ENCODE measurements around the gene DACH1. TPM values are rescaled to one million over a fixed set of nuclear protein-coding genes. Genes with fewer than 3 reads are reported as not detected.

The DACH1 gene
- total RNA-seq, 2 experiments from 2014 or later, result not detected

DNA sequence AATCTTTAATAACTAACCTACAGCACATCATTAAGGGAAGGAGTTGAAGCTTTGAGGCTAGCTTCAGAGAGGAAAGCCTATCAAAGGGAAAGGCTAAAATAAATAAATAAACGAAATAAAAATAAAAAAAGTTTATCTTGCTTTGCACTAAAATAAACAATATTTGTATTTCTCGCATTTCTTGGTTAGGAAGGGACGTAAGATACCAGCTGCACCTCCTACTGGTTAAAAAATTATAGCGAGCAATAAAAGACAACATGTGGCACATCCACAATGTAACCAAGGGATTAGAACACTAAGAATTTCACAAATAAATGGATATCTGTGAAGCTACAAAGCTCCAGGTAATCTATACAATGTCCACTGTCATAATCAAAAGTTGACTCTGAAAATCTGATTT lies 194.5 kb downstream of the DACH1 start:
- intact Hi-C loops (cut with micrococcal nuclease; ENCODE audit: unreplicated experiment), result no loop called here
- Histone ChIP-seq H3K4me2 (ENCODE audit: low read length) (no peak overlapping the region), H3K9me3 (ENCODE audit: low read length) (no peaks in the 10 kb centered on the region), H4K20me1 (ENCODE audit: insufficient read depth, low read length) (no peaks in the 10 kb centered on the region), H3K9me2 (ENCODE audit: insufficient read depth, low read length) (no peaks in the 10 kb centered on the region), H3K4me1 (ENCODE audit: insufficient read depth, low read length, poor library complexity, severe bottlenecking) (no peaks in the 10 kb centered on the region), H3K27ac (ENCODE audit: low read depth, low read length, poor library complexity, severe bottlenecking) (no peak overlapping the region), H3K4me3 (ENCODE audit: low read depth, low read length, poor library complexity, severe bottlenecking) (no peak overlapping the region), H3K36me3 (ENCODE audit: insufficient read depth, low read length) (no peaks in the 10 kb centered on the region), H2AFZ (ENCODE audit: low read length) (no peak overlapping the region), H3K79me2 (ENCODE audit: insufficient read depth, low read depth, low read length) (no peaks in the 10 kb centered on the region)
- TF ChIP-seq, protein P1, sequence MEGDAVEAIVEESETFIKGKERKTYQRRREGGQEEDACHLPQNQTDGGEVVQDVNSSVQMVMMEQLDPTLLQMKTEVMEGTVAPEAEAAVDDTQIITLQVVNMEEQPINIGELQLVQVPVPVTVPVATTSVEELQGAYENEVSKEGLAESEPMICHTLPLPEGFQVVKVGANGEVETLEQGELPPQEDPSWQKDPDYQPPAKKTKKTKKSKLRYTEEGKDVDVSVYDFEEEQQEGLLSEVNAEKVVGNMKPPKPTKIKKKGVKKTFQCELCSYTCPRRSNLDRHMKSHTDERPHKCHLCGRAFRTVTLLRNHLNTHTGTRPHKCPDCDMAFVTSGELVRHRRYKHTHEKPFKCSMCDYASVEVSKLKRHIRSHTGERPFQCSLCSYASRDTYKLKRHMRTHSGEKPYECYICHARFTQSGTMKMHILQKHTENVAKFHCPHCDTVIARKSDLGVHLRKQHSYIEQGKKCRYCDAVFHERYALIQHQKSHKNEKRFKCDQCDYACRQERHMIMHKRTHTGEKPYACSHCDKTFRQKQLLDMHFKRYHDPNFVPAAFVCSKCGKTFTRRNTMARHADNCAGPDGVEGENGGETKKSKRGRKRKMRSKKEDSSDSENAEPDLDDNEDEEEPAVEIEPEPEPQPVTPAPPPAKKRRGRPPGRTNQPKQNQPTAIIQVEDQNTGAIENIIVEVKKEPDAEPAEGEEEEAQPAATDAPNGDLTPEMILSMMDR (conservative IDR thresholded peaks at IDR 0.05; ENCODE audit: low read length), result peak; percentile 48; the same call in 1 of the 2 replicates
- no peak for TF ChIP-seq EZH2phosphoT487 (IDR thresholded peaks at IDR 0.05; ENCODE audit: borderline replicate concordance, low read depth, low read length)
- ChIA-PET POLR2A (no interaction called here), CTCF (ENCODE audit: unreplicated experiment) (no interaction called here)
- no peak for DNase-seq (ENCODE audit: low spot score)
- BruUV-seq (replicated peaks), result no TSS peak

DNA sequence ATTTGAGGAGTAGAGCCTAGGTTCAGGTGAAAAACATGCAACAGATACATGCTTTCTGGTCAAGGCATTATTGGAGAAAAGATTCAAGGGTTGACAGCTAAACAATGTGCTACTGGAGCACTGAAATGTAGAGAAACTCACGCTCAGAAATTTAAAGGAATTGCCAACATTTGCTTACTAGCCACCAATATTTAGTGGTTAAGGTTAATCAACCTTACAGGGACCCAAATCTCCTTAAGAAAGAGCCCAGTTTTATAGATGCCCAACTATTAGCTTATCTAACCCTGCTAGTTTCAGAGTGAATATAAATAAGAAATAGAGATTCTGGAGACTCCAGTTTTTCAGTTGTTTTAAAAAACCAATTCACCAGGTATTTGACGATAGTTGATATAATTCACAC lies 203.6 kb downstream of the DACH1 start:
- ChIA-PET POLR2A (no interaction called here), CTCF (ENCODE audit: unreplicated experiment) (no interaction called here)
- Histone ChIP-seq H3K36me3 (ENCODE audit: insufficient read depth, low read length) (no peaks in the 10 kb centered on the region), H3K4me1 (ENCODE audit: insufficient read depth, low read length, poor library complexity, severe bottlenecking) (no peaks in the 10 kb centered on the region), H3K9me3 (ENCODE audit: low read length) (no peaks in the 10 kb centered on the region), H3K4me2 (ENCODE audit: low read length) (no peak overlapping the region), H3K27ac (ENCODE audit: low read depth, low read length, poor library complexity, severe bottlenecking) (no peak overlapping the region), H3K4me3 (ENCODE audit: low read depth, low read length, poor library complexity, severe bottlenecking) (no peak overlapping the region), H2AFZ (ENCODE audit: low read length) (no peak overlapping the region), H3K9me2 (ENCODE audit: insufficient read depth, low read length) (no peaks in the 10 kb centered on the region), H4K20me1 (ENCODE audit: insufficient read depth, low read length) (0 out of 2 replicates have a peak, but pooled peaks cover 3% of the 10 kb centered on the region), H3K79me2 (ENCODE audit: insufficient read depth, low read depth, low read length) (no peaks in the 10 kb centered on the region)
- TF ChIP-seq, protein P1 (conservative IDR thresholded peaks at IDR 0.05; ENCODE audit: low read length), result no peak
- no peak for TF ChIP-seq EZH2phosphoT487 (IDR thresholded peaks at IDR 0.05; ENCODE audit: borderline replicate concordance, low read depth, low read length)
- intact Hi-C loops (cut with micrococcal nuclease; ENCODE audit: unreplicated experiment), result no loop called here
- DNase-seq (ENCODE audit: low spot score), result no peak
- no TSS peak for BruUV-seq (replicated peaks)

DNA sequence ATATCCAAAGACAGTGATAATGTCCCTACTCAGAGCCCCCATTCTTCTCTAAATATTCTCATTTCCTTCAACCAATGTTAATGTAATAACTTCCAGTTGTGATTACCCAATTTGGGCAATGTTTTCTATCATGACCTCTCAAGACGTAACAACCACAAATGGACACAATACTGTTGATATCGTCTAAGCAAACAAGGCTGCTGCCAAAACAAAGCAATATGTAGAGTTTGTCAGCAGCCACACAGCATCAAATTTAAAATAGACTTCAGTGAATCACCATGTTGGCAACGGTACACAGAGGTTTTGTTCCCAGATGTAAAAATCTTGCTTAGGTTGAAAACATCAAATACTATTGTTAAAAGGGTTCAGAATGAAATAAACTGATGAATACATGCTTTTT lies 205.1 kb downstream of the DACH1 start:
- no peak for TF ChIP-seq EZH2phosphoT487 (IDR thresholded peaks at IDR 0.05; ENCODE audit: borderline replicate concordance, low read depth, low read length)
- TF ChIP-seq, protein P1 (conservative IDR thresholded peaks at IDR 0.05; ENCODE audit: low read length), result no peak
- no peak for DNase-seq (ENCODE audit: low spot score)
- no peak overlapping the region for H3K4me3 ChIP-seq (ENCODE audit: low read depth, low read length, poor library complexity, severe bottlenecking)
- ChIA-PET CTCF (ENCODE audit: unreplicated experiment) (no interaction called here), POLR2A (no interaction called here)
- no peak overlapping the region for H3K4me2 ChIP-seq (ENCODE audit: low read length)
- no peak overlapping the region for H3K27ac ChIP-seq (ENCODE audit: low read depth, low read length, poor library complexity, severe bottlenecking)
- BruUV-seq (replicated peaks), result no TSS peak
- intact Hi-C loops (cut with micrococcal nuclease; ENCODE audit: unreplicated experiment), result no loop called here
- no peaks in the 10 kb centered on the region for H3K36me3 ChIP-seq (ENCODE audit: insufficient read depth, low read length)
- no peak overlapping the region for H2AFZ ChIP-seq (ENCODE audit: low read length)
- no peaks in the 10 kb centered on the region for H3K9me3 ChIP-seq (ENCODE audit: low read length)
- 0 out of 2 replicates have a peak, but pooled peaks cover 3% of the 10 kb centered on the region for H4K20me1 ChIP-seq (ENCODE audit: insufficient read depth, low read length)
- no peaks in the 10 kb centered on the region for H3K9me2 ChIP-seq (ENCODE audit: insufficient read depth, low read length)
- H3K79me2 ChIP-seq (ENCODE audit: insufficient read depth, low read depth, low read length), result no peaks in the 10 kb centered on the region
- no peaks in the 10 kb centered on the region for H3K4me1 ChIP-seq (ENCODE audit: insufficient read depth, low read length, poor library complexity, severe bottlenecking)

All from OCI-LY7 (cell line).